GM12878 (cell line): ENCODE results near the gene TMEM135.

Experiments used
- EZH2 ChIP-seq: IDR thresholded peaks from 2 replicates; pipeline ENCODE4 v1.6.1; 2012; ENCODE audit warnings: low read depth, mild to moderate bottlenecking, control low read depth, inconsistent platforms, low read length, borderline replicate concordance; ENCODE audit not compliant: control insufficient read depth
- HDAC6 ChIP-seq: fragments of 200-600 bp; sonication (generic); IDR thresholded peaks from one replicate; pipeline ENCODE4 v1.8.0; 2017; ENCODE audit warnings: antibody characterized with exemption; ENCODE audit not compliant: unreplicated experiment
- JUND ChIP-seq: IDR thresholded peaks from 2 replicates; pipeline ENCODE4 v1.6.1; 2012; ENCODE audit warnings: low read depth, mild to moderate bottlenecking, low read length, improper control_type of control experiment, moderate library complexity
- MTA2 ChIP-seq: fragments of 450-650 bp; IDR thresholded peaks from 2 replicates; pipeline ENCODE4 v1.6.1; 2016; ENCODE audit warnings: low read depth, mild to moderate bottlenecking, moderate library complexity
- MXI1 ChIP-seq: fragments of 150-350 bp; IDR thresholded peaks from 2 replicates; pipeline ENCODE4 v1.6.1; 2011; ENCODE audit warnings: low read depth, mild to moderate bottlenecking, inconsistent platforms, low read length, improper control_type of control experiment
- POLR2A ChIP-seq: IDR thresholded peaks from 2 replicates; pipeline ENCODE4 v1.6.1; 2011; ENCODE audit warnings: low read depth, mild to moderate bottlenecking, low read length
- TAF1 ChIP-seq: IDR thresholded peaks from 2 replicates; pipeline ENCODE4 v1.6.1; 2011; ENCODE audit warnings: mild to moderate bottlenecking, low read depth, low read length, borderline replicate concordance
- TF ChIP-seq, protein P1 (sequence below), 3 experiments: IDR thresholded peaks in 2 of 3; conservative IDR thresholded peaks in 1 of 3; 2 replicates each; pipeline ENCODE4 v1.5.1; 2011; ENCODE audit warnings: low read depth in 3 of 3, low read length in 3 of 3, mild to moderate bottlenecking in 3 of 3, control low read depth in 2 of 3, moderate library complexity in 2 of 3, inconsistent platforms in 1 of 3, mixed read lengths in 1 of 3; ENCODE audit not compliant: control insufficient read depth in 2 of 3, insufficient read depth in 1 of 3; ENCODE audit errors: extremely low read depth in 1 of 3
- TF ChIP-seq, protein P2 (sequence below): IDR thresholded peaks from 2 replicates; pipeline ENCODE4 v1.6.1; 2011; ENCODE audit warnings: low read depth, low read length, improper control_type of control experiment, borderline replicate concordance
- TF ChIP-seq, protein P3 (sequence below): IDR thresholded peaks from 2 replicates; pipeline ENCODE4 v1.6.1; 2012; ENCODE audit warnings: low read length, inconsistent platforms
- TF ChIP-seq, protein P4 (sequence below): fragments of 450-650 bp; IDR thresholded peaks from 2 replicates; pipeline ENCODE4 v1.6.1; 2017; ENCODE audit warnings: mild to moderate bottlenecking

DNA sequence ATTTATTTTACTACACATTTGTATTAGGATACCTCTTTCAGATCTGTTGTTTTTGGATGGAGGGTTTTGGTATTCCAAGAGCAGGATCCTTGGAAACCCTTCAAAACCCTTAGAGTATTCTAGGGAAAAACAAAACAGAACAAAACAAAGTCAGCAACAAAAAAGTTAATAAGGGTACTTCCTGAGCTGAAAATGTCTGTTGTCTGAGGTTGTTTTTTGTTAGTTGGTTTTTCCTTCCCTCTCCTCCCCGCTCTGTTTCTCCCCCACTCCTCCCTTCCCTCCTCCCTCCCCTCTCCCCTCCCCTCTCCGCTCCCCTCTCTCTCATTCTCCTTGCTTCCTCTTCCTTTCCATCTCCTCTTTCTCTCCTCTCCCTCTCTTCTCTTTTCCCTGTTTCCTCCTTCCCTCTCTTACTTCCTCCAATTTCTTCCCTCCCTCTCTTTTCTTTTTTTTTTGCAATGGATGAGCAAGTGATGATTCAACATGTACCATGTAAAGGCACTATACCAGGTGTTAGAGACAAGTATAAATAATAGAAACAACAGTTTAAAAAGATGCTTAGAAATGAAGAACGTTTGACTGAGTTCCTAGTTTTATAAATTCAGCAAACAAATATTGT lies 160.6 kb downstream of the TMEM135 start:
- TF ChIP-seq POLR2A: no peak
- TF ChIP-seq JUND: no peak
- TF ChIP-seq, protein P1, sequence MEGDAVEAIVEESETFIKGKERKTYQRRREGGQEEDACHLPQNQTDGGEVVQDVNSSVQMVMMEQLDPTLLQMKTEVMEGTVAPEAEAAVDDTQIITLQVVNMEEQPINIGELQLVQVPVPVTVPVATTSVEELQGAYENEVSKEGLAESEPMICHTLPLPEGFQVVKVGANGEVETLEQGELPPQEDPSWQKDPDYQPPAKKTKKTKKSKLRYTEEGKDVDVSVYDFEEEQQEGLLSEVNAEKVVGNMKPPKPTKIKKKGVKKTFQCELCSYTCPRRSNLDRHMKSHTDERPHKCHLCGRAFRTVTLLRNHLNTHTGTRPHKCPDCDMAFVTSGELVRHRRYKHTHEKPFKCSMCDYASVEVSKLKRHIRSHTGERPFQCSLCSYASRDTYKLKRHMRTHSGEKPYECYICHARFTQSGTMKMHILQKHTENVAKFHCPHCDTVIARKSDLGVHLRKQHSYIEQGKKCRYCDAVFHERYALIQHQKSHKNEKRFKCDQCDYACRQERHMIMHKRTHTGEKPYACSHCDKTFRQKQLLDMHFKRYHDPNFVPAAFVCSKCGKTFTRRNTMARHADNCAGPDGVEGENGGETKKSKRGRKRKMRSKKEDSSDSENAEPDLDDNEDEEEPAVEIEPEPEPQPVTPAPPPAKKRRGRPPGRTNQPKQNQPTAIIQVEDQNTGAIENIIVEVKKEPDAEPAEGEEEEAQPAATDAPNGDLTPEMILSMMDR (IDR thresholded peaks at IDR 0.05 in 2 of 3, conservative IDR thresholded peaks at IDR 0.05 in 1 of 3; ENCODE audit: control insufficient read depth in 2 of 3, extremely low read depth in 1 of 3, insufficient read depth in 1 of 3, low read depth in 3 of 3, low read length in 3 of 3): no peak
- TF ChIP-seq TAF1: no peak
- TF ChIP-seq, protein P2, sequence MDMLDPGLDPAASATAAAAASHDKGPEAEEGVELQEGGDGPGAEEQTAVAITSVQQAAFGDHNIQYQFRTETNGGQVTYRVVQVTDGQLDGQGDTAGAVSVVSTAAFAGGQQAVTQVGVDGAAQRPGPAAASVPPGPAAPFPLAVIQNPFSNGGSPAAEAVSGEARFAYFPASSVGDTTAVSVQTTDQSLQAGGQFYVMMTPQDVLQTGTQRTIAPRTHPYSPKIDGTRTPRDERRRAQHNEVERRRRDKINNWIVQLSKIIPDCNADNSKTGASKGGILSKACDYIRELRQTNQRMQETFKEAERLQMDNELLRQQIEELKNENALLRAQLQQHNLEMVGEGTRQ: no peak
- TF ChIP-seq, protein P3, sequence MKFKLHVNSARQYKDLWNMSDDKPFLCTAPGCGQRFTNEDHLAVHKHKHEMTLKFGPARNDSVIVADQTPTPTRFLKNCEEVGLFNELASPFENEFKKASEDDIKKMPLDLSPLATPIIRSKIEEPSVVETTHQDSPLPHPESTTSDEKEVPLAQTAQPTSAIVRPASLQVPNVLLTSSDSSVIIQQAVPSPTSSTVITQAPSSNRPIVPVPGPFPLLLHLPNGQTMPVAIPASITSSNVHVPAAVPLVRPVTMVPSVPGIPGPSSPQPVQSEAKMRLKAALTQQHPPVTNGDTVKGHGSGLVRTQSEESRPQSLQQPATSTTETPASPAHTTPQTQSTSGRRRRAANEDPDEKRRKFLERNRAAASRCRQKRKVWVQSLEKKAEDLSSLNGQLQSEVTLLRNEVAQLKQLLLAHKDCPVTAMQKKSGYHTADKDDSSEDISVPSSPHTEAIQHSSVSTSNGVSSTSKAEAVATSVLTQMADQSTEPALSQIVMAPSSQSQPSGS: no peak
- TF ChIP-seq HDAC6: no peak
- no peak for TF ChIP-seq EZH2
- no peak for TF ChIP-seq MTA2
- TF ChIP-seq MXI1: no peak
- TF ChIP-seq, protein P4, sequence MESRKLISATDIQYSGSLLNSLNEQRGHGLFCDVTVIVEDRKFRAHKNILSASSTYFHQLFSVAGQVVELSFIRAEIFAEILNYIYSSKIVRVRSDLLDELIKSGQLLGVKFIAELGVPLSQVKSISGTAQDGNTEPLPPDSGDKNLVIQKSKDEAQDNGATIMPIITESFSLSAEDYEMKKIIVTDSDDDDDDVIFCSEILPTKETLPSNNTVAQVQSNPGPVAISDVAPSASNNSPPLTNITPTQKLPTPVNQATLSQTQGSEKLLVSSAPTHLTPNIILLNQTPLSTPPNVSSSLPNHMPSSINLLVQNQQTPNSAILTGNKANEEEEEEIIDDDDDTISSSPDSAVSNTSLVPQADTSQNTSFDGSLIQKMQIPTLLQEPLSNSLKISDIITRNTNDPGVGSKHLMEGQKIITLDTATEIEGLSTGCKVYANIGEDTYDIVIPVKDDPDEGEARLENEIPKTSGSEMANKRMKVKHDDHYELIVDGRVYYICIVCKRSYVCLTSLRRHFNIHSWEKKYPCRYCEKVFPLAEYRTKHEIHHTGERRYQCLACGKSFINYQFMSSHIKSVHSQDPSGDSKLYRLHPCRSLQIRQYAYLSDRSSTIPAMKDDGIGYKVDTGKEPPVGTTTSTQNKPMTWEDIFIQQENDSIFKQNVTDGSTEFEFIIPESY: no peak
